NCI-H82 (cell line): ENCODE results near the gene KRTAP10-3.
"Not testable (repeated sequence)": the region's sequence is repeated elsewhere in the genome, so short reads cannot be mapped to it uniquely, and the experiment has no call there.

Source experiments
- DNase-seq: peaks from one replicate; lab custom pipeline; 2025; lab: John Stamatoyannopoulos, UW

KRTAP10-3 gene, protein sequence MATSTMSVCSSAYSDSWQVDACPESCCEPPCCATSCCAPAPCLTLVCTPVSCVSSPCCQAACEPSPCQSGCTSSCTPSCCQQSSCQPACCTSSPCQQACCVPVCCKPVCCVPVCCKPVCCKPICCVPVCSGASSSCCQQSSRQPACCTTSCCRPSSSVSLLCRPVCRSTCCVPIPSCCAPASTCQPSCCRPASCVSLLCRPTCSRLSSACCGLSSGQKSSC

GRCh38 chr21:44558695-44559094 lies at the start of gene KRTAP10-3:
KRTAP10-3 (minus strand) TSS chr21:44558795; CDS start chr21:44558715, 80 bp downstream.
- DNase-seq, result no peak

DNA sequence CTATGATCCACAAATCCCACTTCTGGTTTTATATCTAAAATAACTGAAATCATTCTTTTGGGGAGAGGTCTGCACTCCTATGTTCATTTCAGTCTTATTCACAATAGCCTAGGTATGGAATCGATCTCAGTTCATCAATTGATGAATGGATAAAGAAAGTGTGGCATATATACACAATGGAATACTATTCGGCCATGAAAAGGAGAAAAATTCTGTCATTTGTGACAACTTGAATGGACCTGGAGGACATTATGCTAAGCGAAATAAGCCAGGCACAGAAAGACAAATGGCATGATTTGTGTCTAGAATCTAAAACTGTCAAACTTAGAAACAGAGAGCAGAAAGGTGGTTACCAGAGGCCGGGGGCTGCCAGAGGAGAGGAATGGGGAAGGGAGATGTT lies 47.9 kb upstream of the KRTAP10-3 start:
- no peak for DNase-seq

- DNase-seq, result no peak
Measured at GRCh38 chr21:44603911-44604310, 45.3 kb upstream of the KRTAP10-3 start.

- DNase-seq, result no peak
Measured at GRCh38 chr21:44603109-44603875, 44.7 kb upstream of the KRTAP10-3 start.

DNA sequence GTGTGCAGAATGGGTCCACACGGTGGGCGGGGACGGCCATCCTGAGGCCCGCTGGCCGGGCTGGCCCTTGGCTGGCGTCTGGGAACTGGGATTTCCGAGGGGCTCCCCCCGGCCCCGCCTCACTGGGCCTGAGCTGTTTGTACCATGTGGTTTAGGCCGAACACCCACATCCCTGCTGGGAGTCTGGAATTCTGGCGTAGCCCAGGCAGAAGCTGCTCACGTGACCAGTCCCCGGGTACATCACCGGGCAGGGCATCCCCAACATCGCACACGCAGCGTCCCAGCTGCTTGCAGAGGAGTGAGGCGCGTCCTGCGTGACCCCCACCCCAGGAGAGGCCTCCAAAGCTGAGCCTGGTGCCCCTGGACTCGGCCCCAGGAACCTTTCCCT lies 43.9 kb upstream of the KRTAP10-3 start:
- DNase-seq, result no peak

- DNase-seq, result no peak
Measured at GRCh38 chr21:44601596-44602462, 43.2 kb upstream of the KRTAP10-3 start.

- DNase-seq, result not testable (repeated sequence)
Measured at GRCh38 chr21:44601091-44601490, 42.5 kb upstream of the KRTAP10-3 start.

GRCh38 chr21:44600118-44600978 lies 41.8 kb upstream of the KRTAP10-3 start, which contains the start of gene KRTAP10-7:
KRTAP10-7 (plus strand) TSS chr21:44600597; CDS start chr21:44600622, 25 bp downstream.
- DNase-seq, result not testable (repeated sequence)

DNA sequence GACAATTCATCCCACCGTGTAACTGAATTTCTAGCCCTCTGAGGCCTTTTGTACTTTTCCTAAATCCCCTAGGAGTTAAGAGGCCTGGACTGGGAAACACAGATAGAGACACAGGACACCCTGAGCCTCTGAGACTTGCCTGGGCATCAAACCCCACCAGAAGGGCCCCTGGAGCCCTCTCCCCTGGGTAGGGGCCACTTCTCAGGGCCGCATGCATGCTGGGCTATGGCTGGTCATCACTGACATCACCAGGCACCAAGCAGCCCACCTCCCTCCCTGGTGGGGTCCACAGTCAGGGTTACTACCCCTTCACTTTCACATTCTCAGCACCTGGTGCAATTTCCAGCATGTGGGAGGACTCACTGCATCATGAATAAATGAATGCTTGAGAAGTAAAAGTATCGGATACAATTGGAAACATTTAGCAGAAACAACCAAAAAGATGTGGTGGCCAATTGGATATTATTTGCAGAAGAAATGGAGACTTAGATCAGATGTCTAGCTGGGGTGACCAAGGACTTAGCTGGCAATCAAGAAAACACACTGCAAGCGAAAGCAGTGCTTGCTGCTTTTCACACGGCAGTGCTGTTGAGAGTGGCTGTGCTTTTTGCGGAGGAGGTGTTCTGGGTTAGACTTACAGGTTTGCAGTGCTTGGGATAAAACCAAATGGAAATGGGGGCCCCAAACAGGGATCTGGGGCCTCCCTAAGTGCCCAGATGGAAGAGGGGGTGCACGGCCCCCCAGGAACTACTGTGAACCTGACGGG lies 40.9 kb upstream of the KRTAP10-3 start:
- no peak for DNase-seq

GRCh38 chr21:44598061-44598460 lies 39.5 kb upstream of the KRTAP10-3 start:
- DNase-seq, result no peak

DNA sequence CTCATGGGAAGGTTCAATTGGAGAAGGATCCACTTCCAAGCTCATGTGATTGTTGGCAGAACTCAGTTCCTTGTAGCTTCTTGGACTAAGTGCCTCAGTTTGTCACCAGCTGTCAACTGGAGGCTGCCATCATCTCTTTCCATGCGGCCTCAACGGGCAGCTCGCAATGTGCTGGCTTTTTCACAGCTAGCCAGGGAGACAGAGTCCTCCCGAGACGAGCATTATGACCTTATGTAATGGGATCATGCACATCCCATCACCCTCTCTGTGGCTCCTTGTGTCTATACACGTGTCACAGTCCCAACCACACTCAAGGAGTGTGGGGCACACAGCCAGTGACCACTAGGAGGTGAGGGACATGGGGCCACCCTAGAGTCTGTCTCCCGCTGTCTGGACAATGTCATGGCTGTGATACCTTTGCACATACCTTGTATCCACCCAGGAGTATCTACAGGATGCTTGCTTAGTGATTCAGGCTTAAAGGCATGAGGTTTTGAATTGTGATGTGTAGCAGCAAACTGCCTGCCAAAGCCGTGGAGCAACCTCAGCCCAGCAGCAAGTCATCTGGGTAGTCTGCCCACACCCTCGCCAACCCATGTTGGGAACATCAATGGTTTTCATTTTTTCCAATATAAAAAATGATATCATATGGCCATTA lies 37.6 kb upstream of the KRTAP10-3 start:
- no peak for DNase-seq

- no peak for DNase-seq
Measured at GRCh38 chr21:44595524-44595923, 36.9 kb upstream of the KRTAP10-3 start.

DNA sequence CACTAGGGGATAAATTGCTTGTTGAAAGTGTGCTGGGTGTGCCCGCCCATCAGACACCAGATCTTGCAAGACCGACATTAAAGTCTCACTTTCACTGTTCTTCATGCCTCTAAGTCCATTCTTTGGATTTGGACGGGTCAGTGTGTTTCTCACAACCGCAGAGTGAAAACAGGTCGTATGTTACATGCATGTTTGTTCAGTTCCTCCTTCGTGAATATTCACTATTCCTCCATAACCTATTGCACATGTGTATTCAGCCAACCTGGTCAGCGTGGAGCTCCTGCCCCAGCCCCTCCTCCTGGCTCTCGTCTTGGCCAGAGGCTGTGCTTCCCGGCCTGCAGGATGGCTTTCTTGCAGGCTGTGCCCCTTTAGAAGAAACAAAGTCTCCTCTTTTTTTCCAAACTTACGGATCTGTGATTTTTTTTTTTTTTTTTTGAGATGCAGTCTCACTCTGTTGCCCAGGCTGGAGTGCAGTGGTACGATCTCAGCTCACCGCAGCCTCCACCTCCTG lies 35.9 kb upstream of the KRTAP10-3 start:
- no peak for DNase-seq

- DNase-seq, result no peak
Measured at GRCh38 chr21:44593598-44594405, 35.2 kb upstream of the KRTAP10-3 start.

GRCh38 chr21:44592446-44593311 lies 34.1 kb upstream of the KRTAP10-3 start, which contains the start of gene KRTAP10-6:
KRTAP10-6 (minus strand) TSS chr21:44592505; CDS start chr21:44592484, 21 bp downstream.
- DNase-seq, result no peak

- DNase-seq, result not testable (repeated sequence)
Measured at GRCh38 chr21:44591801-44592130, 33.2 kb upstream of the KRTAP10-3 start.

- not testable (repeated sequence) for DNase-seq
Measured at GRCh38 chr21:44590897-44591800, 32.6 kb upstream of the KRTAP10-3 start.
